Fibroblast of gingiva (primary cell): ENCODE results near the gene MAPT.
"Not testable (repeated sequence)": the region's sequence is repeated elsewhere in the genome, so short reads cannot be mapped to it uniquely, and the experiment has no call there.

Experiments used
- DNase-seq: peaks from one replicate; pipeline ENCODE4 v3.0.0-alpha.2; 2011; ENCODE audit warnings: low read depth

The MAPT gene

DNA sequence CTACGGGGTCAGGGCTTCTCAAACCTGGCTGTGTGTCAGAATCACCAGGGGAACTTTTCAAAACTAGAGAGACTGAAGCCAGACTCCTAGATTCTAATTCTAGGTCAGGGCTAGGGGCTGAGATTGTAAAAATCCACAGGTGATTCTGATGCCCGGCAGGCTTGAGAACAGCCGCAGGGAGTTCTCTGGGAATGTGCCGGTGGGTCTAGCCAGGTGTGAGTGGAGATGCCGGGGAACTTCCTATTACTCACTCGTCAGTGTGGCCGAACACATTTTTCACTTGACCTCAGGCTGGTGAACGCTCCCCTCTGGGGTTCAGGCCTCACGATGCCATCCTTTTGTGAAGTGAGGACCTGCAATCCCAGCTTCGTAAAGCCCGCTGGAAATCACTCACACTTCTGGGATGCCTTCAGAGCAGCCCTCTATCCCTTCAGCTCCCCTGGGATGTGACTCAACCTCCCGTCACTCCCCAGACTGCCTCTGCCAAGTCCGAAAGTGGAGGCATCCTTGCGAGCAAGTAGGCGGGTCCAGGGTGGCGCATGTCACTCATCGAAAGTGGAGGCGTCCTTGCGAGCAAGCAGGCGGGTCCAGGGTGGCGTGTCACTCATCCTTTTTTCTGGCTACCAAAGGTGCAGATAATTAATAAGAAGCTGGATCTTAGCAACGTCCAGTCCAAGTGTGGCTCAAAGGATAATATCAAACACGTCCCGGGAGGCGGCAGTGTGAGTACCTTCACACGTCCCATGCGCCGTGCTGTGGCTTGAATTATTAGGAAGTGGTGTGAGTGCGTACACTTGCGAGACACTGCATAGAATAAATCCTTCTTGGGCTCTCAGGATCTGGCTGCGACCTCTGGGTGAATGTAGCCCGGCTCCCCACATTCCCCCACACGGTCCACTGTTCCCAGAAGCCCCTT lies 115.6 kb downstream of the MAPT start:
- no peak for DNase-seq

DNA sequence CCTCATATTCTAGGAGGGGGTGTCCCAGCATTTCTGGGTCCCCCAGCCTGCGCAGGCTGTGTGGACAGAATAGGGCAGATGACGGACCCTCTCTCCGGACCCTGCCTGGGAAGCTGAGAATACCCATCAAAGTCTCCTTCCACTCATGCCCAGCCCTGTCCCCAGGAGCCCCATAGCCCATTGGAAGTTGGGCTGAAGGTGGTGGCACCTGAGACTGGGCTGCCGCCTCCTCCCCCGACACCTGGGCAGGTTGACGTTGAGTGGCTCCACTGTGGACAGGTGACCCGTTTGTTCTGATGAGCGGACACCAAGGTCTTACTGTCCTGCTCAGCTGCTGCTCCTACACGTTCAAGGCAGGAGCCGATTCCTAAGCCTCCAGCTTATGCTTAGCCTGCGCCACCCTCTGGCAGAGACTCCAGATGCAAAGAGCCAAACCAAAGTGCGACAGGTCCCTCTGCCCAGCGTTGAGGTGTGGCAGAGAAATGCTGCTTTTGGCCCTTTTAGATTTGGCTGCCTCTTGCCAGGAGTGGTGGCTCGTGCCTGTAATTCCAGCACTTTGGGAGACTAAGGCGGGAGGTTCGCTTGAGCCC lies 116.3 kb downstream of the MAPT start:
- DNase-seq: no peak

DNA sequence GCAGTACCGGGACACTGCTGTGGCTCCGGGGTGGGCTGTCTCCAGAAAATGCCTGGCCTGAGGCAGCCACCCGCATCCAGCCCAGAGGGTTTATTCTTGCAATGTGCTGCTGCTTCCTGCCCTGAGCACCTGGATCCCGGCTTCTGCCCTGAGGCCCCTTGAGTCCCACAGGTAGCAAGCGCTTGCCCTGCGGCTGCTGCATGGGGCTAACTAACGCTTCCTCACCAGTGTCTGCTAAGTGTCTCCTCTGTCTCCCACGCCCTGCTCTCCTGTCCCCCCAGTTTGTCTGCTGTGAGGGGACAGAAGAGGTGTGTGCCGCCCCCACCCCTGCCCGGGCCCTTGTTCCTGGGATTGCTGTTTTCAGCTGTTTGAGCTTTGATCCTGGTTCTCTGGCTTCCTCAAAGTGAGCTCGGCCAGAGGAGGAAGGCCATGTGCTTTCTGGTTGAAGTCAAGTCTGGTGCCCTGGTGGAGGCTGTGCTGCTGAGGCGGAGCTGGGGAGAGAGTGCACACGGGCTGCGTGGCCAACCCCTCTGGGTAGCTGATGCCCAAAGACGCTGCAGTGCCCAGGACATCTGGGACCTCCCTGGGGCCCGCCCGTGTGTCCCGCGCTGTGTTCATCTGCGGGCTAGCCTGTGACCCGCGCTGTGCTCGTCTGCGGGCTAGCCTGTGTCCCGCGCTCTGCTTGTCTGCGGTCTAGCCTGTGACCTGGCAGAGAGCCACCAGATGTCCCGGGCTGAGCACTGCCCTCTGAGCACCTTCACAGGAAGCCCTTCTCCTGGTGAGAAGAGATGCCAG lies 117.6 kb downstream of the MAPT start:
- no peak for DNase-seq

DNA sequence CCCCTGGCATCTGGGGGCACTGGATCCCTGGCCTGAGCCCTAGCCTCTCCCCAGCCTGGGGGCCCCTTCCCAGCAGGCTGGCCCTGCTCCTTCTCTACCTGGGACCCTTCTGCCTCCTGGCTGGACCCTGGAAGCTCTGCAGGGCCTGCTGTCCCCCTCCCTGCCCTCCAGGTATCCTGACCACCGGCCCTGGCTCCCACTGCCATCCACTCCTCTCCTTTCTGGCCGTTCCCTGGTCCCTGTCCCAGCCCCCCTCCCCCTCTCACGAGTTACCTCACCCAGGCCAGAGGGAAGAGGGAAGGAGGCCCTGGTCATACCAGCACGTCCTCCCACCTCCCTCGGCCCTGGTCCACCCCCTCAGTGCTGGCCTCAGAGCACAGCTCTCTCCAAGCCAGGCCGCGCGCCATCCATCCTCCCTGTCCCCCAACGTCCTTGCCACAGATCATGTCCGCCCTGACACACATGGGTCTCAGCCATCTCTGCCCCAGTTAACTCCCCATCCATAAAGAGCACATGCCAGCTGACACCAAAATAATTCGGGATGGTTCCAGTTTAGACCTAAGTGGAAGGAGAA lies 118.2 kb downstream of the MAPT start:
- DNase-seq: no peak

DNA sequence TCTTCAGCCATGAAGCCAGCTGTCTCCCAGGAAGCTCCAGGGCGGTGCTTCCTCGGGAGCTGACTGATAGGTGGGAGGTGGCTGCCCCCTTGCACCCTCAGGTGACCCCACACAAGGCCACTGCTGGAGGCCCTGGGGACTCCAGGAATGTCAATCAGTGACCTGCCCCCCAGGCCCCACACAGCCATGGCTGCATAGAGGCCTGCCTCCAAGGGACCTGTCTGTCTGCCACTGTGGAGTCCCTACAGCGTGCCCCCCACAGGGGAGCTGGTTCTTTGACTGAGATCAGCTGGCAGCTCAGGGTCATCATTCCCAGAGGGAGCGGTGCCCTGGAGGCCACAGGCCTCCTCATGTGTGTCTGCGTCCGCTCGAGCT lies 118.8 kb downstream of the MAPT start:
- DNase-seq: no peak

DNA sequence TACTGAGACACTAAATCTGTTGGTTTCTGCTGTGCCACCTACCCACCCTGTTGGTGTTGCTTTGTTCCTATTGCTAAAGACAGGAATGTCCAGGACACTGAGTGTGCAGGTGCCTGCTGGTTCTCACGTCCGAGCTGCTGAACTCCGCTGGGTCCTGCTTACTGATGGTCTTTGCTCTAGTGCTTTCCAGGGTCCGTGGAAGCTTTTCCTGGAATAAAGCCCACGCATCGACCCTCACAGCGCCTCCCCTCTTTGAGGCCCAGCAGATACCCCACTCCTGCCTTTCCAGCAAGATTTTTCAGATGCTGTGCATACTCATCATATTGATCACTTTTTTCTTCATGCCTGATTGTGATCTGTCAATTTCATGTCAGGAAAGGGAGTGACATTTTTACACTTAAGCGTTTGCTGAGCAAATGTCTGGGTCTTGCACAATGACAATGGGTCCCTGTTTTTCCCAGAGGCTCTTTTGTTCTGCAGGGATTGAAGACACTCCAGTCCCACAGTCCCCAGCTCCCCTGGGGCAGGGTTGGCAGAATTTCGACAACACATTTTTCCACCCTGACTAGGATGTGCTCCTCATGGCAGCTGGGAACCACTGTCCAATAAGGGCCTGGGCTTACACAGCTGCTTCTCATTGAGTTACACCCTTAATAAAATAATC lies 119.3 kb downstream of the MAPT start:
- peak; percentile 77 for DNase-seq

DNA sequence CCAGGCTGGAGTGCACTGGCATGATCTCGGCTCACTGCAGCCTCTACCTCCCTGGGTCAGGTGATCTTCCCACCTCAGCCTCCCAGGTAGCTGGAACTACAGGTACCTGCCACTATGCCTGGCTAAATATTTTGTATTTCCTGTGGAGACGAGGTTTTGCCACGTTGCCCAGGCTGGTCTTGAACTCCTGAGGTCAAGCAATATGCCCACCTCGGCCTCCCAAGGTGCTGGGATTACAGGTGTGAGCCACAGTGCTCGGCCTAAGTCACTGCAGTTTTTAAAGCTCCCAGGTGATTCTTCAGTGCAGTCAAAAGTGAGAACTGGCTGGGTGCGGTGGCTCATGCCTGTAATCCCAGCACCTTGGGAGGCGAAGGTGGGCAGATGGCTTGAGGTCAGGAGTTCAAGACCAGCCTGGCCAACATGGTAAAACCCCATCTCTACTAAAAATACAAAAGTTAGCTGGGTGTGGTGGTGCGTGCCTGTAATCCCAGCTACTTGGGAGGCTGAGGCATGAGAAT lies 125.1 kb downstream of the MAPT start:
- DNase-seq: not testable (repeated sequence)

DNA sequence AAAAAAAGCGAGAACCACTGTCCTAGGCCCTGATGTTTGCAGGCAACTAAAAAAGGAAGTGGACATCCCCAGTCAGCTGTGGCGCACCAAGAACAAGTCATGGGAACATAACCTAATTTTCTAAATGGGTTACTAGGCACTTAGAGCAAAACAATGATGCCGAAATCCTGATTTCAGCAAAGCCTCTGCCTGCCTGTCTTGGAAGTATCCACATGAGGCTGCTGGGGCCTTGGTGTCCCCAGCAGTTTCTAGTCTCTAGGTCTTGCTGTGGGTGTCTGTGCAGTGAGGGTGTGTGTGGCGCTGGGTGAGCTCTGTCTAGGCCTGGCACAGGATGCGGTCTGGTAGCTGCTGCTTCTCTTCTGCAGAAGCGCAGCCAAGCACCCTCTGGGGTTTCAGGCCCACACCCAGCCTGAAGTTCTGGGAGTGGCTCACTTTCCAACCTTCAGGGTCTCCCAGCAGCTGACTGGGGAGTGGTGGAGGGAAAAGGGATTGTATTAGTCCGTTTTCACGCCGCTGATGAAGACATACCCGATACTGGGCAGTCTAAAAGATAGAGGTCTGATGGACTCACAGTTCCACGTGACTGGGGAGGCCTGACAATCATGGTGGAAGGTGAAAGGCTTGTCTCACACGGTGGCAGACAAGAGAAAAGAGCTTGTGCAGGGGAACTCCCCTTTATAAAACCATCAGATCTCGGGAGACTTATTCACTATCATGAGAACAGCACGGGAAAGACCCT lies 125.8 kb downstream of the MAPT start:
- DNase-seq: no peak

DNA sequence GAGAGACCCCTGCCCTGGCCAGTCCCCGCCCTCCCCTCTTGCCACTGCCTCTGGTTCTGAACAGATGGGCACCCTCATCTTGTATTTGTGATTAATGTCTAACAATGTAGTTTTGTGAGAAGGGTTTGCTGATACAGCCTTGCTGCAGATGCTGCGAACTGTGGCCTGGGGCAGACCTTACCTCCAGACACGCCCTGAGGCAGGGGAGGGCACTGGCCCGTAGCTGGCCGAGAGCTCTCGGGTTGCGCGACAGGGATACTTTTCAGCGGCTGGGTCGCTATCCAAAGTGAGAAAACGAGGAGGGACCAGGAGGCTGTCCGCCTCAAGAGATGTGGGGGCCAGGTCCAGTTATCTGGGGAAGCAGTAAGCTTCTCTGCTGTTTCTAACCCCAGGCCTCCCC lies 126.6 kb downstream of the MAPT start:
- no peak for DNase-seq

DNA sequence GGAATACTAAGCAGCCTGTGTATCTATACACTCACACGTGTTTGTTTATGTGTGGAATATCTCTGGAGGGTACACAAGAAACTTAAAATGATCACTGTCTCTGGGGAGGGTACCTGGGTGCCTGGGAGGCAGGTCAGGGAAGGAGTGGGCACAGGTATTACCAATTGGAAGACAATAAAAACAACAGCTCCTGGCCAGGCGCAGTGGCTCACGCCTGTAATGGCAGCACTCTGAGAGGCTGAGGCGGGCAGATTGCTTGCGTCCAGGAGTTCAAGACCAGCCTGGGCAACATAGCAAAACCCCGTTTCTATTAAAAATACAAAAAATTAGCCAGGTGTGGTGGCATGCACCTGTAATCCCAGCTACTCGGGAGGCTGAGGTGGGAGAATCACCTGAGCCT lies 129.0 kb downstream of the MAPT start:
- DNase-seq: not testable (repeated sequence)

DNA sequence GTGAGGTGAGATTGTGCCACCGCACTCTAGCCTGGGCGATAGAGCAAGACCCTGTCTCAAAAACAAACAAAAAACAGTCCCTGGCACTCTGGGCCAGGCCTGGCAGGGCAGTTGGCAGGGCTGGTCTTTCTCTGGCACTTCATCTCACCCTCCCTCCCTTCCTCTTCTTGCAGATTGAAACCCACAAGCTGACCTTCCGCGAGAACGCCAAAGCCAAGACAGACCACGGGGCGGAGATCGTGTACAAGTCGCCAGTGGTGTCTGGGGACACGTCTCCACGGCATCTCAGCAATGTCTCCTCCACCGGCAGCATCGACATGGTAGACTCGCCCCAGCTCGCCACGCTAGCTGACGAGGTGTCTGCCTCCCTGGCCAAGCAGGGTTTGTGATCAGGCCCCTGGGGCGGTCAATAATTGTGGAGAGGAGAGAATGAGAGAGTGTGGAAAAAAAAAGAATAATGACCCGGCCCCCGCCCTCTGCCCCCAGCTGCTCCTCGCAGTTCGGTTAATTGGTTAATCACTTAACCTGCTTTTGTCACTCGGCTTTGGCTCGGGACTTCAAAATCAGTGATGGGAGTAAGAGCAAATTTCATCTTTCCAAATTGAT lies 129.5 kb downstream of the MAPT start:
- DNase-seq: no peak

DNA sequence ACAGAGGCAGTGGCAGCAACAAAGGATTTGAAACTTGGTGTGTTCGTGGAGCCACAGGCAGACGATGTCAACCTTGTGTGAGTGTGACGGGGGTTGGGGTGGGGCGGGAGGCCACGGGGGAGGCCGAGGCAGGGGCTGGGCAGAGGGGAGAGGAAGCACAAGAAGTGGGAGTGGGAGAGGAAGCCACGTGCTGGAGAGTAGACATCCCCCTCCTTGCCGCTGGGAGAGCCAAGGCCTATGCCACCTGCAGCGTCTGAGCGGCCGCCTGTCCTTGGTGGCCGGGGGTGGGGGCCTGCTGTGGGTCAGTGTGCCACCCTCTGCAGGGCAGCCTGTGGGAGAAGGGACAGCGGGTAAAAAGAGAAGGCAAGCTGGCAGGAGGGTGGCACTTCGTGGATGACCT lies 130.2 kb downstream of the MAPT start:
- DNase-seq: no peak

DNA sequence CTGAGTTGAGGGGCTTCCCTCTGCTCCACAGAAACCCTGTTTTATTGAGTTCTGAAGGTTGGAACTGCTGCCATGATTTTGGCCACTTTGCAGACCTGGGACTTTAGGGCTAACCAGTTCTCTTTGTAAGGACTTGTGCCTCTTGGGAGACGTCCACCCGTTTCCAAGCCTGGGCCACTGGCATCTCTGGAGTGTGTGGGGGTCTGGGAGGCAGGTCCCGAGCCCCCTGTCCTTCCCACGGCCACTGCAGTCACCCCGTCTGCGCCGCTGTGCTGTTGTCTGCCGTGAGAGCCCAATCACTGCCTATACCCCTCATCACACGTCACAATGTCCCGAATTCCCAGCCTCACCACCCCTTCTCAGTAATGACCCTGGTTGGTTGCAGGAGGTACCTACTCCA lies 130.7 kb downstream of the MAPT start:
- DNase-seq: no peak

DNA sequence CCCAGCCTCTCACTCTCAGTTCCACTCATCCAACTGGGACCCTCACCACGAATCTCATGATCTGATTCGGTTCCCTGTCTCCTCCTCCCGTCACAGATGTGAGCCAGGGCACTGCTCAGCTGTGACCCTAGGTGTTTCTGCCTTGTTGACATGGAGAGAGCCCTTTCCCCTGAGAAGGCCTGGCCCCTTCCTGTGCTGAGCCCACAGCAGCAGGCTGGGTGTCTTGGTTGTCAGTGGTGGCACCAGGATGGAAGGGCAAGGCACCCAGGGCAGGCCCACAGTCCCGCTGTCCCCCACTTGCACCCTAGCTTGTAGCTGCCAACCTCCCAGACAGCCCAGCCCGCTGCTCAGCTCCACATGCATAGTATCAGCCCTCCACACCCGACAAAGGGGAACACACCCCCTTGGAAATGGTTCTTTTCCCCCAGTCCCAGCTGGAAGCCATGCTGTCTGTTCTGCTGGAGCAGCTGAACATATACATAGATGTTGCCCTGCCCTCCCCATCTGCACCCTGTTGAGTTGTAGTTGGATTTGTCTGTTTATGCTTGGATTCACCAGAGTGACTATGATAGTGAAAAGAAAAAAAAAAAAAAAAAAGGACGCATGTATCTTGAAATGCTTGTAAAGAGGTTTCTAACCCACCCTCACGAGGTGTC lies 131.3 kb downstream of the MAPT start:
- DNase-seq: no peak

DNA sequence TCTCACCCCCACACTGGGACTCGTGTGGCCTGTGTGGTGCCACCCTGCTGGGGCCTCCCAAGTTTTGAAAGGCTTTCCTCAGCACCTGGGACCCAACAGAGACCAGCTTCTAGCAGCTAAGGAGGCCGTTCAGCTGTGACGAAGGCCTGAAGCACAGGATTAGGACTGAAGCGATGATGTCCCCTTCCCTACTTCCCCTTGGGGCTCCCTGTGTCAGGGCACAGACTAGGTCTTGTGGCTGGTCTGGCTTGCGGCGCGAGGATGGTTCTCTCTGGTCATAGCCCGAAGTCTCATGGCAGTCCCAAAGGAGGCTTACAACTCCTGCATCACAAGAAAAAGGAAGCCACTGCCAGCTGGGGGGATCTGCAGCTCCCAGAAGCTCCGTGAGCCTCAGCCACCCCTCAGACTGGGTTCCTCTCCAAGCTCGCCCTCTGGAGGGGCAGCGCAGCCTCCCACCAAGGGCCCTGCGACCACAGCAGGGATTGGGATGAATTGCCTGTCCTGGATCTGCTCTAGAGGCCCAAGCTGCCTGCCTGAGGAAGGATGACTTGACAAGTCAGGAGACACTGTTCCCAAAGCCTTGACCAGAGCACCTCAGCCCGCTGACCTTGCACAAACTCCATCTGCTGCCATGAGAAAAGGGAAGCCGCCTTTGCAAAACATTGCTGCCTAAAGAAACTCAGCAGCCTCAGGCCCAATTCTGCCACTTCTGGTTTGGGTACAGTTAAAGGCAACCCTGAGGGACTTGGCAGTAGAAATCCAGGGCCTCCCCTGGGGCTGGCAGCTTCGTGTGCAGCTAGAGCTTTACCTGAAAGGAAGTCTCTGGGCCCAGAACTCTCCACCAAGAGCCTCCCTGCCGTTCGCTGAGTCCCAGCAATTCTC lies 132.1 kb downstream of the MAPT start:
- no peak for DNase-seq

DNA sequence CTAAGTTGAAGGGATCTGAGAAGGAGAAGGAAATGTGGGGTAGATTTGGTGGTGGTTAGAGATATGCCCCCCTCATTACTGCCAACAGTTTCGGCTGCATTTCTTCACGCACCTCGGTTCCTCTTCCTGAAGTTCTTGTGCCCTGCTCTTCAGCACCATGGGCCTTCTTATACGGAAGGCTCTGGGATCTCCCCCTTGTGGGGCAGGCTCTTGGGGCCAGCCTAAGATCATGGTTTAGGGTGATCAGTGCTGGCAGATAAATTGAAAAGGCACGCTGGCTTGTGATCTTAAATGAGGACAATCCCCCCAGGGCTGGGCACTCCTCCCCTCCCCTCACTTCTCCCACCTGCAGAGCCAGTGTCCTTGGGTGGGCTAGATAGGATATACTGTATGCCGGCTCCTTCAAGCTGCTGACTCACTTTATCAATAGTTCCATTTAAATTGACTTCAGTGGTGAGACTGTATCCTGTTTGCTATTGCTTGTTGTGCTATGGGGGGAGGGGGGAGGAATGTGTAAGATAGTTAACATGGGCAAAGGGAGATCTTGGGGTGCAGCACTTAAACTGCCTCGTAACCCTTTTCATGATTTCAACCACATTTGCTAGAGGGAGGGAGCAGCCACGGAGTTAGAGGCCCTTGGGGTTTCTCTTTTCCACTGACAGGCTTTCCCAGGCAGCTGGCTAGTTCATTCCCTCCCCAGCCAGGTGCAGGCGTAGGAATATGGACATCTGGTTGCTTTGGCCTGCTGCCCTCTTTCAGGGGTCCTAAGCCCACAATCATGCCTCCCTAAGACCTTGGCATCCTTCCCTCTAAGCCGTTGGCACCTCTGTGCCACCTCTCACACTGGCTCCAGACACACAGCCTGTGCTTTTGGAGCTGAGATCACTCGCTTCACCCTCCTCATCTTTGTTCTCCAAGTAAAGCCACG lies 133.0 kb downstream of the MAPT start:
- DNase-seq: no peak

DNA sequence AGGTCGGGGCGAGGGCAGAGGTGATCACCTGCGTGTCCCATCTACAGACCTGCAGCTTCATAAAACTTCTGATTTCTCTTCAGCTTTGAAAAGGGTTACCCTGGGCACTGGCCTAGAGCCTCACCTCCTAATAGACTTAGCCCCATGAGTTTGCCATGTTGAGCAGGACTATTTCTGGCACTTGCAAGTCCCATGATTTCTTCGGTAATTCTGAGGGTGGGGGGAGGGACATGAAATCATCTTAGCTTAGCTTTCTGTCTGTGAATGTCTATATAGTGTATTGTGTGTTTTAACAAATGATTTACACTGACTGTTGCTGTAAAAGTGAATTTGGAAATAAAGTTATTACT lies 133.6 kb downstream of the MAPT start:
- DNase-seq: no peak

DNA sequence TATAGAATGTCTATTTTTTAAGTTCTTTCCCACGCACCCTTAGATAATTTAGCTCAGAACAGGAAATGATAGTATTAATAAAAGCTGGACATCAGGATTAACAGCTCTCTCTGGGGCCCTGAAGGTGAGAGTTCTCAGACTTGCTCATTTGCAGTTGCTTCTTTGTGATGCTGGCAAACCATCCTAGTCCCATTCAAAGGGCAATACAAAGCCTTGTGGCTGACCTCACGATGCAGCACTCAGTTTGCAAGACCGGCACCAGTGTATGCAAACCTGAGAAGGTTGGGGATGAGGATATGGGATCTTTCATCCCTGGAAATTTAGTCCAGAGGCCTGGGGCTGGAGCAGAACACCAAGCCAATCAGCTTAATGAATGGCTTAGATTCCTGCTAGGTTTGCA lies 134.0 kb downstream of the MAPT start:
- DNase-seq: no peak
